KOPT-K1 (cell line): ENCODE measurements around the gene KLK7.
"Not testable (repeated sequence)": the region's sequence is repeated elsewhere in the genome, so short reads cannot be mapped to it uniquely, and the experiment has no call there.

Experiments
- H3K27ac ChIP-seq: fragments of 200-600 bp; sonication (generic); 2 replicates; pipeline ENCODE4 v1.5.1; 2016; ENCODE audit warnings: antibody characterized with exemption, mild to moderate bottlenecking, low read depth, low read length; ENCODE audit not compliant: poor library complexity, severe bottlenecking
- H3K36me3 ChIP-seq: fragments of 200-600 bp; sonication (generic); 2 replicates; pipeline ENCODE4 v1.5.1; 2017; ENCODE audit warnings: antibody characterized with exemption, mild to moderate bottlenecking, low read length, moderate library complexity; ENCODE audit not compliant: insufficient read depth
- H3K9me3 ChIP-seq: fragments of 200-600 bp; sonication (generic); 2 replicates; pipeline ENCODE4 v1.5.1; 2017; ENCODE audit warnings: antibody characterized with exemption, low read length, mild to moderate bottlenecking; ENCODE audit not compliant: insufficient read depth, poor library complexity, severe bottlenecking

The KLK7 gene

GRCh38 chr19:50974702-50975556, 8.8 kb downstream of the KLK7 start:
- H3K9me3 ChIP-seq = no peaks in the 10 kb centered on the region
- H3K27ac ChIP-seq = no peak overlapping the region
- H3K36me3 ChIP-seq = no peaks in the 10 kb centered on the region

GRCh38 chr19:50972795-50973376, 10.8 kb downstream of the KLK7 start:
- no peak overlapping the region for H3K27ac ChIP-seq
- H3K36me3 ChIP-seq = no peaks in the 10 kb centered on the region
- no peaks in the 10 kb centered on the region for H3K9me3 ChIP-seq

GRCh38 chr19:50969810-50970209, 13.9 kb downstream of the KLK7 start:
- not testable (repeated sequence) for H3K9me3 ChIP-seq, H3K36me3 ChIP-seq, H3K27ac ChIP-seq

- H3K9me3 ChIP-seq = no peaks in the 10 kb centered on the region
- H3K36me3 ChIP-seq = no peaks in the 10 kb centered on the region
- no peak within 1 kb of the TSS for H3K27ac ChIP-seq
Observed at GRCh38 chr19:50969413-50969760, 14.3 kb downstream of the KLK7 start, which contains the start of gene KLK6. TSS of gene KLK6 (minus strand) at chr19:50969591. CDS start at chr19:50968104, 1,487 bp downstream.

GRCh38 chr19:50968716-50969412, 14.9 kb downstream of the KLK7 start:
- no peak overlapping the region for H3K27ac ChIP-seq
- no peaks in the 10 kb centered on the region for H3K36me3 ChIP-seq
- H3K9me3 ChIP-seq = no peaks in the 10 kb centered on the region

- H3K9me3 ChIP-seq = no peaks in the 10 kb centered on the region
- H3K36me3 ChIP-seq = no peaks in the 10 kb centered on the region
- H3K27ac ChIP-seq = no peak overlapping the region
Observed at GRCh38 chr19:50967929-50968715, 15.6 kb downstream of the KLK7 start.

- no peaks in the 10 kb centered on the region for H3K36me3 ChIP-seq
- no peaks in the 10 kb centered on the region for H3K9me3 ChIP-seq
- H3K27ac ChIP-seq = no peak overlapping the region
Observed at GRCh38 chr19:50964266-50964665, 19.5 kb downstream of the KLK7 start.

- no peaks in the 10 kb centered on the region for H3K9me3 ChIP-seq
- H3K27ac ChIP-seq = no peak overlapping the region
- H3K36me3 ChIP-seq = no peaks in the 10 kb centered on the region
Observed at GRCh38 chr19:50963381-50963780, 20.3 kb downstream of the KLK7 start.

GRCh38 chr19:50962245-50962644, 21.5 kb downstream of the KLK7 start:
- Histone ChIP-seq H3K27ac (no peak overlapping the region), H3K9me3 (no peaks in the 10 kb centered on the region), H3K36me3 (no peaks in the 10 kb centered on the region)

- Histone ChIP-seq H3K36me3 (no peaks in the 10 kb centered on the region), H3K9me3 (no peaks in the 10 kb centered on the region), H3K27ac (no peak overlapping the region)
Observed at GRCh38 chr19:50959731-50960500, 23.8 kb downstream of the KLK7 start.

GRCh38 chr19:50957587-50957986, 26.1 kb downstream of the KLK7 start:
- H3K27ac ChIP-seq = no peak overlapping the region
- no peaks in the 10 kb centered on the region for H3K36me3 ChIP-seq
- no peaks in the 10 kb centered on the region for H3K9me3 ChIP-seq

GRCh38 chr19:50952910-50953309, 30.8 kb downstream of the KLK7 start, which contains the start of gene KLK5:
TSS of gene KLK5 (minus strand) at chr19:50953038. CDS start at chr19:50952657, 381 bp downstream.
- Histone ChIP-seq H3K36me3 (no peaks in the 10 kb centered on the region), H3K9me3 (no peaks in the 10 kb centered on the region), H3K27ac (no peak within 1 kb of the TSS)

- no peak overlapping the region for H3K27ac ChIP-seq
- no peaks in the 10 kb centered on the region for H3K9me3 ChIP-seq
- no peaks in the 10 kb centered on the region for H3K36me3 ChIP-seq
Observed at GRCh38 chr19:50949861-50950260, 33.9 kb downstream of the KLK7 start.

GRCh38 chr19:50947123-50947522, 36.6 kb downstream of the KLK7 start:
- Histone ChIP-seq H3K9me3 (no peaks in the 10 kb centered on the region), H3K36me3 (no peaks in the 10 kb centered on the region), H3K27ac (no peak overlapping the region)
